ENCODE data around the gene PSME1. TPM values are rescaled to one million over a fixed set of nuclear protein-coding genes. Genes with fewer than 3 reads are reported as not detected.

PSME1 gene
- total and polyA plus RNA-seq, 2 of the 13 experiments (the other 11 are each of a cell fraction or from before 2014, with no cell fraction given): 159 to 608 TPM

DNA sequence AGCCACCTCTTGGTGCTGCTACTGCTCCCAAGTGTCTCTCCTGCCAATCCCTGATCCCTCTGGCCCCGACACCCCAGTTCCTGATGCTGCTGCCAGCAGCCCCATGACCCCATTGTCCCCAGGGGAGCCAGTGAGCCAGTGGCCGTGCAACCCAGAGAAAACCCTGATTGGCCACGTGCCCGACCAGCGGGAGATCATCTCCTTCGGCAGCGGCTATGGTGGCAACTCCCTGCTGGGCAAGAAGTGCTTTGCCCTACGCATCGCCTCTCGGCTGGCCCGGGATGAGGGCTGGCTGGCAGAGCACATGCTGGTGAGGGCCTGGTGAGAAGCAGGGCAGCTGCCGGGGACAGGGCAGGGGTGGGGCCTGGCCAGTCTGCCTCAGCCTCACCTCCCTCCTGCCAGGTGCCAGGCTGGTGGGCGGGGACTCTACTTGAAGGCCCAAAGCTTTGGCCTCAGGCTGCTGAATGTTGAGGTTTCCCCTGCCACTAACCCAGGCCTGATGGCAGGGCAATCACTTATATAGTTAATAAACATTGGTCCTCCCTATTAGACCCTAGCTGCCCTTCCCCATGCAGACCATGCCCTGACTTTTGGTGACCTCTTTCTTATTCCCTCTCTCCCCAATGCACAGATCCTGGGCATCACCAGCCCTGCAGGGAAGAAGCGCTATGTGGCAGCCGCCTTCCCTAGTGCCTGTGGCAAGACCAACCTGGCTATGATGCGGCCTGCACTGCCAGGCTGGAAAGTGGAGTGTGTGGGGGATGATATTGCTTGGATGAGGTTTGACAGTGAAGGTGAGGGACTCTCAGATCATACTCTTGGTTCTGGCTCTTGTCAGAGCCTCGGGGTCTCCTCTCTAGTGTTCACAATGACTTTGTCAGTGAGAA is 36.8 kb upstream of the PSME1 start (continued):
- TF ChIP-seq ZFYVE20 (CRISPR knock-in tag; IDR thresholded peaks at IDR 0.05; ENCODE audit: borderline replicate concordance, low read depth) (peak; percentile 22; the same call in 1 of the 2 replicates), FOXP1 (IDR thresholded peaks at IDR 0.05) (no peak), FOXP1 (CRISPR knock-in tag; IDR thresholded peaks at IDR 0.05) (no peak), ZNF776 (CRISPR knock-in tag; IDR thresholded peaks at IDR 0.05) (no peak; the same call in 1 of the 2 replicates), KLF6 (CRISPR knock-in tag; IDR thresholded peaks at IDR 0.05) (no peak), KMT2A (CRISPR knock-in tag; IDR thresholded peaks at IDR 0.05) (no peak), AHR (CRISPR knock-in tag; IDR thresholded peaks at IDR 0.05) (no peak), RFX1 (IDR thresholded peaks at IDR 0.05) (no peak), ZNF619 (CRISPR knock-in tag; IDR thresholded peaks at IDR 0.05) (0 out of 2 replicates have a peak, but pooled peaks have one; percentile 8), MEIS2 (CRISPR knock-in tag; IDR thresholded peaks at IDR 0.05) (peak; percentile 27; the same call in 1 of the 2 replicates), SALL2 (CRISPR knock-in tag; IDR thresholded peaks at IDR 0.05) (peak; percentile 58; the same call in 1 of the 2 replicates)
- TF ChIP-seq, protein P1, sequence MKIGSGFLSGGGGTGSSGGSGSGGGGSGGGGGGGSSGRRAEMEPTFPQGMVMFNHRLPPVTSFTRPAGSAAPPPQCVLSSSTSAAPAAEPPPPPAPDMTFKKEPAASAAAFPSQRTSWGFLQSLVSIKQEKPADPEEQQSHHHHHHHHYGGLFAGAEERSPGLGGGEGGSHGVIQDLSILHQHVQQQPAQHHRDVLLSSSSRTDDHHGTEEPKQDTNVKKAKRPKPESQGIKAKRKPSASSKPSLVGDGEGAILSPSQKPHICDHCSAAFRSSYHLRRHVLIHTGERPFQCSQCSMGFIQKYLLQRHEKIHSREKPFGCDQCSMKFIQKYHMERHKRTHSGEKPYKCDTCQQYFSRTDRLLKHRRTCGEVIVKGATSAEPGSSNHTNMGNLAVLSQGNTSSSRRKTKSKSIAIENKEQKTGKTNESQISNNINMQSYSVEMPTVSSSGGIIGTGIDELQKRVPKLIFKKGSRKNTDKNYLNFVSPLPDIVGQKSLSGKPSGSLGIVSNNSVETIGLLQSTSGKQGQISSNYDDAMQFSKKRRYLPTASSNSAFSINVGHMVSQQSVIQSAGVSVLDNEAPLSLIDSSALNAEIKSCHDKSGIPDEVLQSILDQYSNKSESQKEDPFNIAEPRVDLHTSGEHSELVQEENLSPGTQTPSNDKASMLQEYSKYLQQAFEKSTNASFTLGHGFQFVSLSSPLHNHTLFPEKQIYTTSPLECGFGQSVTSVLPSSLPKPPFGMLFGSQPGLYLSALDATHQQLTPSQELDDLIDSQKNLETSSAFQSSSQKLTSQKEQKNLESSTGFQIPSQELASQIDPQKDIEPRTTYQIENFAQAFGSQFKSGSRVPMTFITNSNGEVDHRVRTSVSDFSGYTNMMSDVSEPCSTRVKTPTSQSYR (CRISPR knock-in tag; IDR thresholded peaks at IDR 0.05; ENCODE audit: borderline replicate concordance): no peak
- TF ChIP-seq, protein P2, sequence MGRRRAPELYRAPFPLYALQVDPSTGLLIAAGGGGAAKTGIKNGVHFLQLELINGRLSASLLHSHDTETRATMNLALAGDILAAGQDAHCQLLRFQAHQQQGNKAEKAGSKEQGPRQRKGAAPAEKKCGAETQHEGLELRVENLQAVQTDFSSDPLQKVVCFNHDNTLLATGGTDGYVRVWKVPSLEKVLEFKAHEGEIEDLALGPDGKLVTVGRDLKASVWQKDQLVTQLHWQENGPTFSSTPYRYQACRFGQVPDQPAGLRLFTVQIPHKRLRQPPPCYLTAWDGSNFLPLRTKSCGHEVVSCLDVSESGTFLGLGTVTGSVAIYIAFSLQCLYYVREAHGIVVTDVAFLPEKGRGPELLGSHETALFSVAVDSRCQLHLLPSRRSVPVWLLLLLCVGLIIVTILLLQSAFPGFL (CRISPR knock-in tag; IDR thresholded peaks at IDR 0.05): peak; percentile 50; the same call in 1 of the 2 replicates
- TF ChIP-seq, protein P3, sequence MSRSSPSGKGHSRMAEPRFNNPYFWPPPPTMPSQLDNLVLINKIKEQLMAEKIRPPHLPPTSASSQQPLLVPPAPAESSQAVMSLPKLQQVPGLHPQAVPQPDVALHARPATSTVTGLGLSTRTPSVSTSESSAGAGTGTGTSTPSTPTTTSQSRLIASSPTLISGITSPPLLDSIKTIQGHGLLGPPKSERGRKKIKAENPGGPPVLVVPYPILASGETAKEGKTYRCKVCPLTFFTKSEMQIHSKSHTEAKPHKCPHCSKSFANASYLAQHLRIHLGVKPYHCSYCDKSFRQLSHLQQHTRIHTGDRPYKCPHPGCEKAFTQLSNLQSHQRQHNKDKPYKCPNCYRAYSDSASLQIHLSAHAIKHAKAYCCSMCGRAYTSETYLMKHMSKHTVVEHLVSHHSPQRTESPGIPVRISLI (CRISPR knock-in tag; IDR thresholded peaks at IDR 0.05; ENCODE audit: borderline replicate concordance): no peak
- TF ChIP-seq, protein P4, sequence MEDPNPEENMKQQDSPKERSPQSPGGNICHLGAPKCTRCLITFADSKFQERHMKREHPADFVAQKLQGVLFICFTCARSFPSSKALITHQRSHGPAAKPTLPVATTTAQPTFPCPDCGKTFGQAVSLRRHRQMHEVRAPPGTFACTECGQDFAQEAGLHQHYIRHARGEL (CRISPR knock-in tag; IDR thresholded peaks at IDR 0.05): peak; percentile 72; the same call in 1 of the 2 replicates

Measured in HepG2 (cell line).